ENCODE results near the gene LSMEM2. TPM values are rescaled to one million over a fixed set of nuclear protein-coding genes. Genes with fewer than 3 reads are reported as not detected.

The LSMEM2 gene
- total and polyA plus RNA-seq, 4 donors, result 0.51 to 1.3 TPM; not detected in 2

Other genes with a start within 250 kb of the LSMEM2 start
- gene RBM5, start 190.2 kb upstream of the LSMEM2 start, total RNA-seq, result 100 to 1,000 TPM; 151 to 222 TPM
- gene RBM5, start 190.2 kb upstream of the LSMEM2 start, polyA plus RNA-seq, result 100 to 1,000 TPM in 1 of 2 donors, 10 to 100 TPM in 1; 21.0 to 164 TPM
- 10 to 100 TPM; 39.2 to 40.3 TPM for gene SEMA3F, start 123.8 kb upstream of the LSMEM2 start, total RNA-seq
- 10 to 100 TPM; 10.3 to 17.4 TPM for gene SEMA3F, start 123.8 kb upstream of the LSMEM2 start, polyA plus RNA-seq
- gene GNAT1, start 87.5 kb upstream of the LSMEM2 start, total RNA-seq, result not detected
- not detected for gene GNAT1, start 87.5 kb upstream of the LSMEM2 start, polyA plus RNA-seq
- gene SLC38A3, start 73.8 kb upstream of the LSMEM2 start, total RNA-seq, result 1 to 10 TPM in 1 of 2 donors, under 1 TPM in 1; 0.19 to 1.4 TPM
- gene SLC38A3, start 73.8 kb upstream of the LSMEM2 start, polyA plus RNA-seq, result under 1 TPM in 1 of 2 donors, not detected in 1; 0.56 TPM
- gene GNAI2, start 42.9 kb upstream of the LSMEM2 start, total RNA-seq, result 100 to 1,000 TPM; 301 to 356 TPM
- 100 to 1,000 TPM; 174 to 217 TPM for gene GNAI2, start 42.9 kb upstream of the LSMEM2 start, polyA plus RNA-seq
- 10 to 100 TPM; 26.0 to 57.4 TPM for gene SEMA3B, start 9.9 kb upstream of the LSMEM2 start, total RNA-seq
- gene SEMA3B, start 9.9 kb upstream of the LSMEM2 start, polyA plus RNA-seq, result 10 to 100 TPM; 23.3 to 69.5 TPM
- 10 to 100 TPM; 46.8 to 58.8 TPM for gene IFRD2, start 13.3 kb downstream of the LSMEM2 start, total RNA-seq
- gene IFRD2, start 13.3 kb downstream of the LSMEM2 start, polyA plus RNA-seq, result 10 to 100 TPM; 34.6 to 47.1 TPM
- gene HYAL3, start 20.3 kb downstream of the LSMEM2 start, total RNA-seq, result 1 to 10 TPM; 2.2 to 2.9 TPM
- 1 to 10 TPM in 1 of 2 donors, under 1 TPM in 1; 0.63 to 5.1 TPM for gene HYAL3, start 20.3 kb downstream of the LSMEM2 start, polyA plus RNA-seq
- gene NAA80, start 20.3 kb downstream of the LSMEM2 start, total RNA-seq, result 10 to 100 TPM; 10.3 to 13.3 TPM
- 10 to 100 TPM in 1 of 2 donors, 1 to 10 TPM in 1; 2.8 to 16.9 TPM for gene NAA80, start 20.3 kb downstream of the LSMEM2 start, polyA plus RNA-seq
- 1 to 10 TPM; 6.9 to 9.3 TPM for gene HYAL1, start 24.5 kb downstream of the LSMEM2 start, total RNA-seq
- gene HYAL1, start 24.5 kb downstream of the LSMEM2 start, polyA plus RNA-seq, result 1 to 10 TPM; 1.6 TPM
- gene HYAL2, start 43.7 kb downstream of the LSMEM2 start, total RNA-seq, result 10 to 100 TPM; 52.6 to 71.2 TPM
- gene HYAL2, start 43.7 kb downstream of the LSMEM2 start, polyA plus RNA-seq, result 10 to 100 TPM in 1 of 2 donors, 1 to 10 TPM in 1; 5.6 to 25.3 TPM
- gene TUSC2, start 49.1 kb downstream of the LSMEM2 start, total RNA-seq, result 10 to 100 TPM; 18.9 to 22.6 TPM
- gene TUSC2, start 49.1 kb downstream of the LSMEM2 start, polyA plus RNA-seq, result 10 to 100 TPM; 28.5 to 33.2 TPM
- gene RASSF1, start 61.7 kb downstream of the LSMEM2 start, total RNA-seq, result 10 to 100 TPM; 41.6 to 43.2 TPM
- gene RASSF1, start 61.7 kb downstream of the LSMEM2 start, polyA plus RNA-seq, result 10 to 100 TPM; 33.6 to 42.3 TPM
- under 1 TPM; 0.68 to 0.96 TPM for gene ZMYND10, start 66.6 kb downstream of the LSMEM2 start, total RNA-seq
- gene ZMYND10, start 66.6 kb downstream of the LSMEM2 start, polyA plus RNA-seq, result 1 to 10 TPM in 1 of 2 donors, under 1 TPM in 1; 0.13 to 3.5 TPM
- gene NPRL2, start 71.7 kb downstream of the LSMEM2 start, total RNA-seq, result 10 to 100 TPM; 11.9 to 21.4 TPM
- 10 to 100 TPM; 17.3 to 41.9 TPM for gene NPRL2, start 71.7 kb downstream of the LSMEM2 start, polyA plus RNA-seq
- 10 to 100 TPM in 1 of 2 donors, 1 to 10 TPM in 1; 7.9 to 12.2 TPM for gene CYB561D2, start 71.8 kb downstream of the LSMEM2 start, total RNA-seq
- gene CYB561D2, start 71.8 kb downstream of the LSMEM2 start, polyA plus RNA-seq, result 10 to 100 TPM in 1 of 2 donors, 1 to 10 TPM in 1; 6.8 to 14.4 TPM
- 10 to 100 TPM; 27.8 to 32.9 TPM for gene TMEM115, start 80.4 kb downstream of the LSMEM2 start, total RNA-seq
- gene TMEM115, start 80.4 kb downstream of the LSMEM2 start, polyA plus RNA-seq, result 10 to 100 TPM; 10.3 to 31.8 TPM
- 1 to 10 TPM; 2.7 to 3.2 TPM for gene CACNA2D2, start 224.5 kb downstream of the LSMEM2 start, total RNA-seq
- 1 to 10 TPM in 1 of 2 donors, under 1 TPM in 1; 0.75 to 1.7 TPM for gene CACNA2D2, start 224.5 kb downstream of the LSMEM2 start, polyA plus RNA-seq